Endothelial cell of umbilical vein (primary cell): ENCODE results near the gene USP7. TPM values are rescaled to one million over a fixed set of nuclear protein-coding genes. Genes with fewer than 3 reads are reported as not detected.

Experiments
- BruUV-seq: library from RNA; stranded (reverse); fragments of 400-500 nt; replicated peaks from 2 replicates; lab custom pipeline; 2021; lab: Mats Ljungman, UMichigan
- CTCF ChIA-PET: fragments of 300-600, 350-600 bp; sonication (Branson Sonifier 250); formaldehyde crosslinking; loops from one replicate; lab custom pipeline; 2021; ENCODE audit warnings: antibody characterized with exemption, inconsistent platforms; lab: Charles Lee
- POLR2A ChIA-PET: fragments of 300-600, 350-600 bp; sonication (Branson Sonifier 250); formaldehyde crosslinking; loops from one replicate; lab custom pipeline; 2021; ENCODE audit warnings: antibody characterized with exemption, inconsistent platforms; lab: Charles Lee
- DNase-seq: peaks from one replicate; pipeline ENCODE4 v3.0.0-alpha.2; 2011; ENCODE audit warnings: low read depth, low spot score
- FAIRE-seq: peaks from 2 replicates; lab custom pipeline; 2011; peaks lifted over from hg19 to GRCh38; lab: Jason Lieb, UNC
- H2AFZ ChIP-seq: 2 replicates; pipeline ENCODE4 v1.6.0; 2012; ENCODE audit warnings: low read depth, low read length, control low read depth, inconsistent platforms
- H3K27ac ChIP-seq: 2 replicates; pipeline ENCODE4 v1.5.1; 2011; ENCODE audit warnings: low read depth, mild to moderate bottlenecking, control low read depth, low read length, moderate library complexity; ENCODE audit not compliant: insufficient read depth
- H3K27me3 ChIP-seq, 2 experiments: 2 replicates each; pipeline versions ENCODE4 v1.6.0 to v1.6.1; 2011; ENCODE audit warnings: low read length in 2 of 2, mixed read lengths in 1 of 2; ENCODE audit not compliant: control insufficient read depth in 2 of 2, insufficient read depth in 2 of 2
- H3K36me3 ChIP-seq, 2 experiments: 2 replicates in 1 of 2; 3 replicates in 1 of 2; pipeline ENCODE4 v1.5.1; 2011; ENCODE audit warnings: low read length in 2 of 2, mild to moderate bottlenecking in 1 of 2, moderate library complexity in 1 of 2; ENCODE audit not compliant: control insufficient read depth in 2 of 2, insufficient read depth in 2 of 2; ENCODE audit errors: extremely low read depth in 1 of 2
- H3K4me1 ChIP-seq: 3 replicates; pipeline ENCODE4 v1.5.1; 2011; ENCODE audit warnings: mild to moderate bottlenecking, low read length; ENCODE audit not compliant: control insufficient read depth, insufficient read depth; ENCODE audit errors: extremely low read depth
- H3K4me2 ChIP-seq: 2 replicates; pipeline ENCODE4 v1.6.1; 2011; ENCODE audit warnings: low read length, control low read depth, mixed read lengths; ENCODE audit not compliant: insufficient read depth
- H3K4me3 ChIP-seq, 3 experiments: fragments of 200-600 bp in 1 of 3; sonication (generic), shearing (Covaris generic) in 1 of 3; replicated peaks in 1 of 3; 2 replicates each; pipeline ENCODE4 v1.5.1; 2011 to 2016; ENCODE audit warnings: control low read depth in 3 of 3, low read length in 3 of 3, mild to moderate bottlenecking in 2 of 3, inconsistent platforms in 1 of 3, low read depth in 1 of 3, moderate library complexity in 1 of 3; ENCODE audit not compliant: insufficient read depth in 1 of 3
- H3K79me2 ChIP-seq: 2 replicates; pipeline ENCODE4 v1.6.0; 2012; ENCODE audit warnings: low read length, inconsistent platforms; ENCODE audit not compliant: control insufficient read depth, insufficient read depth
- H3K9ac ChIP-seq: replicated peaks from 2 replicates; pipeline ENCODE3; 2011; ENCODE audit warnings: low read length, control low read depth; ENCODE audit not compliant: insufficient read depth; ENCODE audit errors: extremely low read depth
- H3K9me1 ChIP-seq: replicated peaks from 3 replicates; pipeline ENCODE4 v1.6.0; 2011; ENCODE audit warnings: mild to moderate bottlenecking, low read length; ENCODE audit not compliant: control insufficient read depth, insufficient read depth; ENCODE audit errors: extremely low read depth
- H3K9me3 ChIP-seq: replicated peaks from 2 replicates; pipeline ENCODE4 v1.5.1; 2012; ENCODE audit warnings: low read length, inconsistent platforms; ENCODE audit not compliant: control insufficient read depth, insufficient read depth
- H4K20me1 ChIP-seq: replicated peaks from 2 replicates; pipeline ENCODE3; 2011; ENCODE audit warnings: mild to moderate bottlenecking, low read length; ENCODE audit not compliant: control insufficient read depth, insufficient read depth; ENCODE audit errors: extremely low read depth
- EZH2 ChIP-seq: IDR thresholded peaks from 2 replicates; pipeline ENCODE4 v1.6.1; 2012; ENCODE audit warnings: borderline replicate concordance, low read depth, mild to moderate bottlenecking, moderate library complexity, low read length, inconsistent platforms; ENCODE audit not compliant: severe bottlenecking
- FOS ChIP-seq: IDR thresholded peaks from 2 replicates; pipeline ENCODE4 v1.6.1; 2011; ENCODE audit warnings: mild to moderate bottlenecking, low read length, moderate library complexity, borderline replicate concordance; ENCODE audit not compliant: insufficient read depth
- GATA2 ChIP-seq: IDR thresholded peaks from 2 replicates; pipeline ENCODE4 v1.7.0; 2011; ENCODE audit warnings: low read depth, mild to moderate bottlenecking, moderate library complexity, mixed read lengths, low read length; ENCODE audit not compliant: insufficient read length, insufficient read depth
- JUN ChIP-seq: IDR thresholded peaks from 2 replicates; pipeline ENCODE4 v1.6.1; 2011; ENCODE audit warnings: borderline replicate concordance, low read depth; ENCODE audit not compliant: insufficient read length, insufficient read depth
- MYC ChIP-seq: IDR thresholded peaks from one replicate; pipeline ENCODE4 v1.6.1; 2011; ENCODE audit warnings: mild to moderate bottlenecking, low read depth, low read length
- POLR2A ChIP-seq: IDR thresholded peaks from 2 replicates; pipeline ENCODE4 v1.6.1; 2012; ENCODE audit warnings: low read depth, mild to moderate bottlenecking, control low read depth, low read length
- POLR2AphosphoS5 ChIP-seq: IDR thresholded peaks from 2 replicates; pipeline ENCODE4 v1.6.1; 2012; ENCODE audit warnings: low read depth, mild to moderate bottlenecking, control low read depth, low read length, moderate library complexity; ENCODE audit not compliant: insufficient read depth
- dilution Hi-C: fragments of 300-500 bp; cut with MboI; formaldehyde crosslinking; loops from one replicate; pipeline ENCODE4 v1.15.0; 2019; ENCODE audit warnings: low sequenced_read_pairs; ENCODE audit not compliant: extremely low pct_ligation_motif_present
- intact Hi-C: fragments of 100-400 bp; cut with micrococcal nuclease; formaldehyde crosslinking; loops from one replicate; pipeline ENCODE4 v1.10.0; 2022
- polyA plus RNA-seq, 4 experiments: library from polyadenylated mRNA; depleted of rRNA in 3 of 4; stranded (reverse) in 3 of 4; unstranded in 1 of 4; fragments of >200 nt; gene quantifications; 2 replicates each; pipeline versions ENCODE4 v1.2.1 to v1.2.3, GENCODE V29; 2011 to 2012; ENCODE audit warnings: missing spikeins in 1 of 4
- total RNA-seq: library from RNA; stranded (reverse); gene quantifications from 2 replicates; pipeline ENCODE4 v1.2.3, GENCODE V29; 2021
- TF ChIP-seq, protein P1 (sequence below): IDR thresholded peaks from 2 replicates; pipeline ENCODE4 v1.6.1; 2011; ENCODE audit not compliant: insufficient read depth, insufficient read length
- TF ChIP-seq, protein P2 (sequence below), 2 donors: IDR thresholded peaks; 1 replicate in 1 of 2; 2 replicates in 1 of 2; pipeline ENCODE4 v1.5.1; 2011; ENCODE audit warnings: low read length in 2 of 2, mild to moderate bottlenecking in 2 of 2, moderate library complexity in 2 of 2, control low read depth in 1 of 2, inconsistent platforms in 1 of 2, low read depth in 1 of 2; ENCODE audit not compliant: insufficient read depth in 1 of 2; ENCODE audit errors: extremely low read depth in 1 of 2

USP7 gene
- total and polyA plus RNA-seq, 2 donors (not counting 3 experiments of a cell fraction or from before 2014, with no cell fraction given) = 17.7 to 130 TPM

DNA sequence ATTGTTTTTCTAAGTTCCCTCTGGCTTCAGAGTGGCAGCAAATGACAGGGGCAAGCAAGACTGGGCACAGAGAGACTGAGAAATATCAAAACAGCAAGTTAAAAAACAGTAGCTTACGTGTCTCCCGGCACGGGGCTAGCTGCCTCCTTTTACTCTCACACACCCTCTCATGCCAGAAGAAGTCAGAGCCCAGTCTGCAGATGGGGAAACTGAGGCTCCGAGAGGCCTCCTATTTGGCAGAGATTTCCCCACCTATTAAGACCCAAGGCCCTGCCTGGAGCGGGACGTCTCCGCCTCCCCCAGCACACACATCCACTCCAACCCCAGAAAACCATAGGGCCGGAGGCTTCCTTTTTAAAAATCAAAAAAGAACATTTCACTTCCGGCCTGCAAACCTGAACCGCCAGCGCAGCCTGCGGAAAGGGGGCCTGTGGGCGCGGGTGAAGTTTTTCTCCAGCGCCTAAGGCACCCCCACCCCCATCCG is 95.7 kb downstream of the USP7 start:
- TSS peak; percentile 43 for BruUV-seq
- peak overlapping the region; percentile 80 for H3K4me2 ChIP-seq
- H3K9me1 ChIP-seq = no peaks in the 10 kb centered on the region
- peak overlapping the region; percentile 64 for H3K27ac ChIP-seq
- peak overlapping the region; percentile 60 to 80 (median 75) for H3K4me3 ChIP-seq
- peaks cover 20% of the 10 kb centered on the region for H3K4me1 ChIP-seq
- DNase-seq = no peak
- peak; percentile 91 for FAIRE-seq
- no peak for TF ChIP-seq EZH2
- TF ChIP-seq POLR2A = no peak
- no peak for TF ChIP-seq FOS
- TF ChIP-seq, protein P1, sequence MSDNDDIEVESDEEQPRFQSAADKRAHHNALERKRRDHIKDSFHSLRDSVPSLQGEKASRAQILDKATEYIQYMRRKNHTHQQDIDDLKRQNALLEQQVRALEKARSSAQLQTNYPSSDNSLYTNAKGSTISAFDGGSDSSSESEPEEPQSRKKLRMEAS = no peak
- TF ChIP-seq POLR2AphosphoS5 = no peak
- no peak for TF ChIP-seq GATA2
- no peak for TF ChIP-seq MYC
- no peak for TF ChIP-seq JUN
- TF ChIP-seq, protein P2, sequence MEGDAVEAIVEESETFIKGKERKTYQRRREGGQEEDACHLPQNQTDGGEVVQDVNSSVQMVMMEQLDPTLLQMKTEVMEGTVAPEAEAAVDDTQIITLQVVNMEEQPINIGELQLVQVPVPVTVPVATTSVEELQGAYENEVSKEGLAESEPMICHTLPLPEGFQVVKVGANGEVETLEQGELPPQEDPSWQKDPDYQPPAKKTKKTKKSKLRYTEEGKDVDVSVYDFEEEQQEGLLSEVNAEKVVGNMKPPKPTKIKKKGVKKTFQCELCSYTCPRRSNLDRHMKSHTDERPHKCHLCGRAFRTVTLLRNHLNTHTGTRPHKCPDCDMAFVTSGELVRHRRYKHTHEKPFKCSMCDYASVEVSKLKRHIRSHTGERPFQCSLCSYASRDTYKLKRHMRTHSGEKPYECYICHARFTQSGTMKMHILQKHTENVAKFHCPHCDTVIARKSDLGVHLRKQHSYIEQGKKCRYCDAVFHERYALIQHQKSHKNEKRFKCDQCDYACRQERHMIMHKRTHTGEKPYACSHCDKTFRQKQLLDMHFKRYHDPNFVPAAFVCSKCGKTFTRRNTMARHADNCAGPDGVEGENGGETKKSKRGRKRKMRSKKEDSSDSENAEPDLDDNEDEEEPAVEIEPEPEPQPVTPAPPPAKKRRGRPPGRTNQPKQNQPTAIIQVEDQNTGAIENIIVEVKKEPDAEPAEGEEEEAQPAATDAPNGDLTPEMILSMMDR (IDR thresholded peaks at IDR 0.05; ENCODE audit: extremely low read depth in 1 of 2, insufficient read depth in 1 of 2, low read depth in 1 of 2, low read length in 2 of 2) = no peak
- peaks cover 43% of the 10 kb centered on the region for H3K79me2 ChIP-seq
- peak overlapping the region; percentile 60 for H3K9ac ChIP-seq
- dilution Hi-C loops (no loop called here), intact Hi-C loops (loop anchor here (1.0 to 5.0 kb wide), 3 partner anchors 71 to 301 kb away; partner anchors contain the start of genes PMM2 and TMEM186)
- no peaks in the 10 kb centered on the region for H4K20me1 ChIP-seq
- ChIA-PET POLR2A (interaction anchor here (1.0 to 1.4 kb wide), 4 partner anchors 15 to 39 kb away, joined by 3 to 7 read pairs (median 4); no protein-coding TSS in a partner anchor), CTCF (interaction anchor here (0.6 to 8.0 kb wide), 9 partner anchors 12 to 989 kb away, joined by 3 to 67 read pairs (median 5); partner anchors contain the start of genes LITAFD, PMM2 and TMEM186)
- peak overlapping the region; percentile 68 for H2AFZ ChIP-seq
- no peaks in the 10 kb centered on the region for H3K36me3 ChIP-seq
- no peaks in the 10 kb centered on the region for H3K27me3 ChIP-seq
- H3K9me3 ChIP-seq = no peaks in the 10 kb centered on the region
